ENCODE results near the gene MATN3. TPM values are rescaled to one million over a fixed set of nuclear protein-coding genes. Genes with fewer than 3 reads are reported as not detected.
A peak's percentile ranks its signal among the peaks of the same experiment; 100 is the strongest.

The MATN3 gene
- total and polyA plus RNA-seq, 9 of the 15 experiments (the other 6 are each of a cell fraction or from before 2014, with no cell fraction given), result not detected

GRCh38 chr2:20008703-20009102, 3.8 kb downstream of the MATN3 start (continued):
- TF ChIP-seq, protein P1, sequence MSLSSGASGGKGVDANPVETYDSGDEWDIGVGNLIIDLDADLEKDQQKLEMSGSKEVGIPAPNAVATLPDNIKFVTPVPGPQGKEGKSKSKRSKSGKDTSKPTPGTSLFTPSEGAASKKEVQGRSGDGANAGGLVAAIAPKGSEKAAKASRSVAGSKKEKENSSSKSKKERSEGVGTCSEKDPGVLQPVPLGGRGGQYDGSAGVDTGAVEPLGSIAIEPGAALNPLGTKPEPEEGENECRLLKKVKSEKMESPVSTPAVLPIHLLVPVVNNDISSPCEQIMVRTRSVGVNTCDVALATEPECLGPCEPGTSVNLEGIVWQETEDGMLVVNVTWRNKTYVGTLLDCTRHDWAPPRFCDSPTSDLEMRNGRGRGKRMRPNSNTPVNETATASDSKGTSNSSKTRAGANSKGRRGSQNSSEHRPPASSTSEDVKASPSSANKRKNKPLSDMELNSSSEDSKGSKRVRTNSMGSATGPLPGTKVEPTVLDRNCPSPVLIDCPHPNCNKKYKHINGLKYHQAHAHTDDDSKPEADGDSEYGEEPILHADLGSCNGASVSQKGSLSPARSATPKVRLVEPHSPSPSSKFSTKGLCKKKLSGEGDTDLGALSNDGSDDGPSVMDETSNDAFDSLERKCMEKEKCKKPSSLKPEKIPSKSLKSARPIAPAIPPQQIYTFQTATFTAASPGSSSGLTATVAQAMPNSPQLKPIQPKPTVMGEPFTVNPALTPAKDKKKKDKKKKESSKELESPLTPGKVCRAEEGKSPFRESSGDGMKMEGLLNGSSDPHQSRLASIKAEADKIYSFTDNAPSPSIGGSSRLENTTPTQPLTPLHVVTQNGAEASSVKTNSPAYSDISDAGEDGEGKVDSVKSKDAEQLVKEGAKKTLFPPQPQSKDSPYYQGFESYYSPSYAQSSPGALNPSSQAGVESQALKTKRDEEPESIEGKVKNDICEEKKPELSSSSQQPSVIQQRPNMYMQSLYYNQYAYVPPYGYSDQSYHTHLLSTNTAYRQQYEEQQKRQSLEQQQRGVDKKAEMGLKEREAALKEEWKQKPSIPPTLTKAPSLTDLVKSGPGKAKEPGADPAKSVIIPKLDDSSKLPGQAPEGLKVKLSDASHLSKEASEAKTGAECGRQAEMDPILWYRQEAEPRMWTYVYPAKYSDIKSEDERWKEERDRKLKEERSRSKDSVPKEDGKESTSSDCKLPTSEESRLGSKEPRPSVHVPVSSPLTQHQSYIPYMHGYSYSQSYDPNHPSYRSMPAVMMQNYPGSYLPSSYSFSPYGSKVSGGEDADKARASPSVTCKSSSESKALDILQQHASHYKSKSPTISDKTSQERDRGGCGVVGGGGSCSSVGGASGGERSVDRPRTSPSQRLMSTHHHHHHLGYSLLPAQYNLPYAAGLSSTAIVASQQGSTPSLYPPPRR (CRISPR knock-in tag; IDR thresholded peaks at IDR 0.05; ENCODE audit: borderline replicate concordance), result no peak

DNA sequence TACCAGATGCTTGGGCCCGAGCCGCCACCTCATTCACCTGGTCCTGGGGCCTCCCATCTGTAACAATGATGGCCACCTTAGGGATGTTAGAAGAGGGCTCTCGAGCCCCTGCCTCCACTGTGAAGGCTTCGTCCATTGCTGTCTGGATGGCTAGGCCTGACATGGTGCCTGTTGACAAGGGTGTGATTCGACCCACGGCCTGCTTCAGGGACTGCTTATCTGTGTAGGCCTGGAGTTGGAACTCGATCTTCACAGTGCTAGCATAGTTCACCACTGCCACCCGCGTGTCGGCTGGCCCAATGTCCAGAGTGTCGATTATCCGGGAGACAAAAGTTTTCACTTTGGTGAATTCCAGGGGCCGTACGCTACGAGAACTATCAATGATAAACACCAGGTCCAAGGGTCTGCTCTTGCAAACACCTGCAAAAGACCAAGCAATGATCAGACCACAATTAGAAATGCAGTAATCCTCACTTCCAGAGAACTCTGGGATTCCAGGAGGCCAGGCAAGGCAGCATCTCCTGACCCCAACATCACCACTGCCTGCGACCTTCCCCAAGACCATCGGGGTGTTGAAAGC, 6.5 kb downstream of the MATN3 start:
- in situ Hi-C loops (cut with MboI), result loop anchor here (5.0 kb wide), 1 partner anchor 86 kb away; no protein-coding TSS in a partner anchor
- DNase-seq (ENCODE audit: extremely low read depth in 1 of 4, low spot score in 3 of 4) (no peak), ATAC-seq (peak; percentile 26; the same call in 1 of the 3 replicates), FAIRE-seq (no peak)
- no peaks in the 10 kb centered on the region for H3K9me3 ChIP-seq (replicated peaks; ENCODE audit: control insufficient read depth, insufficient read depth, low read depth, low read length)
- no TSS peak for BruUV-seq (replicated peaks)
- no peak overlapping the region for H3K9ac ChIP-seq (ENCODE audit: insufficient read depth in 1 of 2, low read depth in 2 of 2, low read length in 2 of 2)
- H3K36me3 ChIP-seq (ENCODE audit: control insufficient read depth, insufficient read depth, low read length), result no peaks in the 10 kb centered on the region
- no peak overlapping the region for H3K27ac ChIP-seq (ENCODE audit: extremely low read depth, low read depth, low read length)
- H3K9me1 ChIP-seq (ENCODE audit: control insufficient read depth, insufficient read depth, low read length), result no peaks in the 10 kb centered on the region
- 31% methylated on average over 17 of the region's 17 CpGs for WGBS (ENCODE audit: insufficient coverage, low coverage, missing lambda C conversion rate)
- intact Hi-C loops (cut with micrococcal nuclease), result no loop called here
- CTCF ChIA-PET (ENCODE audit: low intra/inter-chr PET ratio), result no interaction called here
- H2AFZ ChIP-seq (ENCODE audit: low read depth, low read length), result no peak overlapping the region
- no peak overlapping the region for H3K4me3 ChIP-seq
- H4K20me1 ChIP-seq (replicated peaks; ENCODE audit: control insufficient read depth, insufficient read depth, low read length), result no peaks in the 10 kb centered on the region
- TF ChIP-seq ARID3B (CRISPR knock-in tag; IDR thresholded peaks at IDR 0.05; ENCODE audit: borderline replicate concordance) (no peak), KAT7 (CRISPR knock-in tag; IDR thresholded peaks at IDR 0.05; ENCODE audit: borderline replicate concordance) (no peak), TCF7L2 (IDR thresholded peaks at IDR 0.05; ENCODE audit: low read depth, low read length) (no peak)
- TF ChIP-seq, protein P2, sequence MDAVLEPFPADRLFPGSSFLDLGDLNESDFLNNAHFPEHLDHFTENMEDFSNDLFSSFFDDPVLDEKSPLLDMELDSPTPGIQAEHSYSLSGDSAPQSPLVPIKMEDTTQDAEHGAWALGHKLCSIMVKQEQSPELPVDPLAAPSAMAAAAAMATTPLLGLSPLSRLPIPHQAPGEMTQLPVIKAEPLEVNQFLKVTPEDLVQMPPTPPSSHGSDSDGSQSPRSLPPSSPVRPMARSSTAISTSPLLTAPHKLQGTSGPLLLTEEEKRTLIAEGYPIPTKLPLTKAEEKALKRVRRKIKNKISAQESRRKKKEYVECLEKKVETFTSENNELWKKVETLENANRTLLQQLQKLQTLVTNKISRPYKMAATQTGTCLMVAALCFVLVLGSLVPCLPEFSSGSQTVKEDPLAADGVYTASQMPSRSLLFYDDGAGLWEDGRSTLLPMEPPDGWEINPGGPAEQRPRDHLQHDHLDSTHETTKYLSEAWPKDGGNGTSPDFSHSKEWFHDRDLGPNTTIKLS (IDR thresholded peaks at IDR 0.05; ENCODE audit: borderline replicate concordance, low read depth), result no peak
- peaks cover 16 to 31% of the 10 kb centered on the region in 2 experiments; a peak in 3 of 5 replicates for H3K27me3 ChIP-seq (ENCODE audit: control insufficient read depth in 2 of 2, insufficient read depth in 2 of 2, low read length in 2 of 2)
- H3K4me1 ChIP-seq (replicated peaks in 1 of 2; ENCODE audit: control insufficient read depth in 2 of 2, insufficient read depth in 2 of 2, low read length in 2 of 2), result no peaks in the 10 kb centered on the region
- POLR2A ChIA-PET, result interaction anchor here (0.6 kb wide), 1 partner anchor 347 kb away, joined by 4 read pairs; no protein-coding TSS in a partner anchor
- no peaks in the 10 kb centered on the region for H3K79me2 ChIP-seq (ENCODE audit: control insufficient read depth, insufficient read depth, low read length)
- no peak overlapping the region for H3K4me2 ChIP-seq (ENCODE audit: insufficient read depth, low read length)

All from K562 (cell line).